Stimulated activated CD4-positive, alpha-beta T cell treated with anti-CD3 and anti-CD28 coated beads, Interleukin-1b, Interleukin-23, amount 100 ng/mL, for 1 hour (primary cell): Measurements from ENCODE around the gene OLFML3.

Source experiments
- DNase-seq, 2 donors: peaks; one replicate each; pipeline ENCODE4 v3.0.0-alpha.2; 2020; ENCODE audit warnings: low read depth in 2 of 2

Gene OLFML3

DNA sequence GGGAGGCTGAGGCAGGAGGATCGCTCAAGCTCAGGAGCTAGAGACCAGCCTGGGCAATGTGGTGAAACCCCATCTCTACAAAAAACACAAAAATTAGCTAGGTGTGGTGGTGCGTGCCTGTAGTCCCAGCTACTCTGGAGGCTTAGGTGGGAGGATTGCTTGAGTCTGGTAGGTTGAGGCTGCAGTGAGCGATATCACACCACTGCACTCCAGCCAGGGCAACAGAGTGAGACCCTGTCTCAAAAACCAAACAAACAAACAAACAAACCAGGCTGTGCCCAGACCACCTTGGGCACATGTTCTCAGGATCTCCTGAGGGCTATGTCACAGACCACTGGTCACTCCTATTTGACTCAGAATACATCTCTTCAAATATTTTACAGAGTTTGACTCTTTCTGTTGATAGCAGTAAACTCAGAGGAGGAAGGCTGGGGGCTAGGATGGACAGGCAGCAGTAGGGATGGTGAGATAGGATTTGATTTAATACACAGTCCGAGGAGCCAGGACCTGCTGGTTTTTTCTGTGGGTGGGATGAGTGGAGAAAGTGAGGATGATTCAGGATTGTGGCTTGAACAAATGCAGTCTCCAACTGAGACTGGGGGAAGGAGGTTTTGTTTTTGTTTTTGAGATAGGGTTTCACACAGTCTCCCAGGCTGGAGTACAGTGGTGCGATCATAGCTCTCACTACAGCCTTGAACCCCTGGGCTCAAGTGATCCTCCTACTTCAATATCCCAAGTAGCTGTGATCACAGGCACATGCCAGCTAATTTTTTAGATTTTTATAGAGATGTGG lies 46.5 kb downstream of the OLFML3 start:
- DNase-seq: no peak

- no peak for DNase-seq
Observed at GRCh38 chr1:114026797-114027196, 47.5 kb downstream of the OLFML3 start.
